Heart left ventricle (tissue), 16 donors: ENCODE measurements around the gene FBH1. TPM values are rescaled to one million over a fixed set of nuclear protein-coding genes. Genes with fewer than 3 reads are reported as not detected.
"Not testable (repeated sequence)": the region's sequence is repeated elsewhere in the genome, so short reads cannot be mapped to it uniquely, and the experiment has no call there.

Source experiments
- ATAC-seq, 4 donors: fragments of 200-7000 bp; cut with Tn5 transposase; one replicate each; pipeline ENCODE4 v1.9.1; 2020 to 2022; ENCODE audit warnings: moderate library complexity in 4 of 4, mild to moderate bottlenecking in 3 of 4, moderate number of reproducible peaks in 1 of 4
- DNase-seq, 5 donors: peaks; one replicate each; pipeline ENCODE4 v3.0.0-alpha.2; 2020
- H3K27ac ChIP-seq, 12 donors: fragments of 200-600 bp; sonication (generic) in 4 of 12; one replicate each; pipeline versions ENCODE4 v1.5.0 to v1.8.0; 2016 to 2022; ENCODE audit warnings: mild to moderate bottlenecking in 2 of 12
- H3K27me3 ChIP-seq, 9 donors: fragments of 200-600 bp; sonication (generic) in 2 of 9; one replicate each; pipeline versions ENCODE4 v1.5.1 to v1.8.0; 2016 to 2022; ENCODE audit warnings: mild to moderate bottlenecking in 3 of 9
- H3K36me3 ChIP-seq, 9 donors: fragments of 200-600 bp; sonication (generic) in 2 of 9; one replicate each; pipeline versions ENCODE4 v1.5.0 to v1.8.0; 2018 to 2022; ENCODE audit warnings: mild to moderate bottlenecking in 2 of 9
- H3K4me1 ChIP-seq, 12 donors: fragments of 200-600 bp; sonication (generic) in 4 of 12; one replicate each; pipeline versions ENCODE4 v1.5.0 to v1.8.0; 2016 to 2022; ENCODE audit warnings: mild to moderate bottlenecking in 3 of 12
- H3K4me3 ChIP-seq, 12 donors: fragments of 200-600 bp; sonication (generic) in 4 of 12; one replicate each; pipeline versions ENCODE4 v1.5.0 to v1.8.0; 2017 to 2022; ENCODE audit warnings: mild to moderate bottlenecking in 9 of 12, moderate library complexity in 4 of 12
- H3K9me3 ChIP-seq, 12 donors: fragments of 200-600 bp; sonication (generic) in 4 of 12; one replicate each; pipeline versions ENCODE4 v1.5.0 to v1.8.0; 2016 to 2022; ENCODE audit warnings: mild to moderate bottlenecking in 1 of 12
- CTCF ChIP-seq, 12 donors: fragments of 200-600 bp; sonication (generic) in 4 of 12; IDR thresholded peaks; one replicate each; pipeline versions ENCODE4 v1.5.0 to v1.8.0; 2018 to 2022; ENCODE audit warnings: antibody characterized with exemption in 12 of 12, mild to moderate bottlenecking in 5 of 12
- POLR2A ChIP-seq, 2 donors: fragments of 450-650 bp; IDR thresholded peaks; one replicate each; pipeline ENCODE4 v1.6.1; 2017; ENCODE audit warnings: antibody characterized with exemption in 2 of 2, mild to moderate bottlenecking in 2 of 2, moderate library complexity in 2 of 2
- WGBS, 4 donors: extraction: QIAGEN DNeasy Blood & Tissue Kit in 2 of 4; methylation state at CpG; one replicate each; pipeline versions ENCODE4 v1.1.5 to v1.1.7; 2013 to 2018; 5-methylcytosine and 5-hydroxymethylcytosine counted together
- intact Hi-C, 10 donors: fragments of 100-400 bp; cut with DNase I; formaldehyde crosslinking; loops; one replicate each; pipeline versions ENCODE4 v1.11.1 to v1.14.2; 2022
- polyA plus RNA-seq, 2 donors: library from polyadenylated mRNA; stranded (reverse); fragments of 200-250 nt; gene quantifications; one replicate each; pipeline ENCODE4 v1.2.3, GENCODE V29; 2013
- total RNA-seq, 9 donors: library from RNA; depleted of rRNA in 2 of 9; stranded (reverse); fragments of >200 nt in 2 of 9; fragmentation: NEBNext Ultra II Directional in 3 of 9; extraction: Animal tissue kit (Norgen Biotek cat#: 25700) in 3 of 9; gene quantifications; one replicate each; pipeline versions ENCODE4 v1.1.0 to v1.2.4, GENCODE V29; 2016 to 2023
- donor health status: ischemic (EF 13 %, LVEDD 7.1; RV severe dilation, severe dysfunction).
- donor health status: healthy with polysubstance abuse.
- donor health status: DM: no; HTN: yes; CAD: no.
- donor health status: DM: no; HTN: no; CAD: no.
- donor health status: ischemic (EF 25% LVEDD 6.9; RV normal size, moderate dysfunction).
- donor health status: ischemic (EF 25% LVEDD 5.7; RV mildly dilated, moderate dysfunction).
- donor health status: healthy.
- donor health status: DM: yes; HTN: yes; CAD: no.
- donor health status: ischemic (EF 35%, LVEDD 5.7; RV mildly dilated, moderate dysfunction).
- donor health status: nonischemic (EF 11% LVEDD 7.7; RV severe dilation, severe dysfunction).
- donor health status: DM: yes; HTN: yes; CAD: no.
- donor health status: PGD.
- donor health status: ischemic (EF 29% LVEDD 5.4; RV normal size, mild dysfunction).
- donor health status: nonischemic (EF 23%, LVEDD 6.1; RV moderate dilation, normal function).

Gene FBH1
- total and polyA plus RNA-seq, 11 donors: 57.4 to 111 (median 83.5) TPM

- TF ChIP-seq CTCF (IDR thresholded peaks at IDR 0.05): no peak
- no peak for TF ChIP-seq POLR2A (IDR thresholded peaks at IDR 0.05)
- H3K27ac ChIP-seq: no peak overlapping the region
- DNase-seq: no peak
- peaks cover 0 to 20% (median 15%) of the 10 kb centered on the region in 9 donors for H3K36me3 ChIP-seq
- peaks cover 0 to 6% (median 0%) of the 10 kb centered on the region in 12 donors for H3K9me3 ChIP-seq
- no peak overlapping the region for H3K4me3 ChIP-seq
- no peaks in the 10 kb centered on the region for H3K27me3 ChIP-seq
- peaks cover 0 to 3% (median 0%) of the 10 kb centered on the region in 12 donors for H3K4me1 ChIP-seq
- intact Hi-C loops: loop anchor here (5.0 to 10.0 kb wide), 8 partner anchors 57 to 429 kb away; partner anchors contain the start of genes GDI2 (in 5 of the 10) and TASOR2 (in 2 of the 10)
- ATAC-seq: no peak
- WGBS, 4 donors: 60 to 66% (median 63%) methylated on average over 5 of the region's 5 CpGs
Observed at GRCh38 chr10:5871596-5871995, 18.4 kb upstream of the FBH1 start.

- no peak overlapping the region for H3K27ac ChIP-seq
- peak in 4 of 5 donors; percentile 36 to 64 (median 42) for DNase-seq
- 48 to 56% (median 52%) methylated on average over 9 of the region's 9 CpGs for WGBS, 4 donors
- peak; percentile 56 to 85 (median 75) for ATAC-seq
- no peaks in the 10 kb centered on the region for H3K9me3 ChIP-seq
- peaks cover 0 to 3% (median 0%) of the 10 kb centered on the region in 12 donors for H3K4me1 ChIP-seq
- intact Hi-C loops: loop anchor here (2.0 to 10.0 kb wide), 11 partner anchors 59 to 431 kb away; partner anchors contain the start of genes GDI2 (in 6 of the 10) and TASOR2 (in 3 of the 10)
- no peaks in the 10 kb centered on the region for H3K27me3 ChIP-seq
- H3K36me3 ChIP-seq: peaks cover 4 to 39% (median 30%) of the 10 kb centered on the region in 9 donors
- H3K4me3 ChIP-seq: peak overlapping the region in 1 of 12 donors; percentile 24
- TF ChIP-seq CTCF (IDR thresholded peaks at IDR 0.05) (peak; percentile 62 to 84 (median 78)), POLR2A (IDR thresholded peaks at IDR 0.05) (no peak)
Observed at GRCh38 chr10:5873515-5873995, 16.5 kb upstream of the FBH1 start.

- ATAC-seq: peak in 1 of 4 donors; percentile 41
- no peak for TF ChIP-seq CTCF (IDR thresholded peaks at IDR 0.05)
- no peak for TF ChIP-seq POLR2A (IDR thresholded peaks at IDR 0.05)
- intact Hi-C loops: loop anchor here in 5 of 10 donors (10.0 kb wide), 4 partner anchors 61 to 431 kb away; partner anchors contain the start of genes GDI2 (in 2 of the 5) and TASOR2 (in 2 of the 5)
- no peak for DNase-seq
- 70 to 77% (median 72%) methylated on average over 14 of the region's 14 CpGs for WGBS, 4 donors
- no peaks in the 10 kb centered on the region for H3K9me3 ChIP-seq
- no peak overlapping the region for H3K4me3 ChIP-seq
- H3K36me3 ChIP-seq: peaks cover 4 to 66% (median 47%) of the 10 kb centered on the region in 9 donors
- peak overlapping the region in 1 of 12 donors; percentile 32 for H3K27ac ChIP-seq
- H3K4me1 ChIP-seq: peaks cover 0 to 3% (median 0%) of the 10 kb centered on the region in 12 donors
- no peaks in the 10 kb centered on the region for H3K27me3 ChIP-seq
Observed at GRCh38 chr10:5876181-5876768, 13.8 kb upstream of the FBH1 start.

GRCh38 chr10:5877041-5877440 is 13.0 kb upstream of the FBH1 start:
- ATAC-seq, H3K27ac ChIP-seq, H3K9me3 ChIP-seq, DNase-seq, H3K4me3 ChIP-seq, H3K4me1 ChIP-seq, H3K27me3 ChIP-seq: not testable (repeated sequence)
- H3K36me3 ChIP-seq: peaks cover 4 to 74% (median 53%) of the 10 kb centered on the region in 9 donors
- intact Hi-C loops: loop anchor here in 5 of 10 donors (10.0 kb wide), 4 partner anchors 62 to 432 kb away; partner anchors contain the start of genes GDI2 (in 2 of the 5) and TASOR2 (in 2 of the 5)
- WGBS, 4 donors: 88 to 95% (median 91%) methylated on average over 7 of the region's 7 CpGs
